ENCODE data around the gene PKD1L1.

The PKD1L1 gene

DNA sequence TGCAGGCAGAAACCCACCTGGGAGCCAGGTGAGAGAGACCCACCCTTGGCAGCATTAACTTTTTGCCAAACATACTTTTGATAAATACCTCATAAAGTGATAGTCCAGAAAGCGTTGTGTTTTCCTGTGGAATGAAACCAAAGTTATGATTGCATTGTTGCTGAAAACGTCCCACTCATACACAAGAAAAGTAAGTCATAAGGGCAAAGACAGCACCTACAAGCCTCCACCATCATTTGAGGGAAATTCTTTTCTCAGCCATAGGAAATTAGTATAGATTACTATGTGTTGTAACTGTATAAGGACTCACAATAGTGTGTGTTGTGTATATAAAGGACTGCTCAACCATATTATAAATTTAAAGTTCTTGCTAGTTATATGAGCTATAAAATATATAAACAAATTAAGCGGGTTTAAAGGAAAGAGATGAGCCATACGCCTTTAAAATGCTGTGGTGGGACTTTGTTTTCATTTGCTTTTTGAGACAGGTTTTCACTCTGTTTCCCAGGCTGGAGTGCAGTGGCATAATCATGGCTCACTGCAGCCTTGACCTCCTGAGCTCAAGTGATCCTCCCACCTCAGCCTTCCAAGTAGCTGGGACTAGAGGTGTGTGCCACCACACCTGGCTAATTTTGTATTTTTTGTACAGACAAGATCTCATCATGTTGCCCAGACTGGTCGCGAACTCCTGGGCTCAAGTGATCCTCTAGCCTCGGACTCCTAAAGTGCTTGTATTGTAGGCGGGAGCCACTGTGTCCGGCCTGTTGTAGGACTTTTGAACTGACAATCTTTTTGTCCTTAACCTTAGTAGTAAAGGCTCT lies 160.8 kb downstream of the PKD1L1 start:
- no peak for DNase-seq

DNA sequence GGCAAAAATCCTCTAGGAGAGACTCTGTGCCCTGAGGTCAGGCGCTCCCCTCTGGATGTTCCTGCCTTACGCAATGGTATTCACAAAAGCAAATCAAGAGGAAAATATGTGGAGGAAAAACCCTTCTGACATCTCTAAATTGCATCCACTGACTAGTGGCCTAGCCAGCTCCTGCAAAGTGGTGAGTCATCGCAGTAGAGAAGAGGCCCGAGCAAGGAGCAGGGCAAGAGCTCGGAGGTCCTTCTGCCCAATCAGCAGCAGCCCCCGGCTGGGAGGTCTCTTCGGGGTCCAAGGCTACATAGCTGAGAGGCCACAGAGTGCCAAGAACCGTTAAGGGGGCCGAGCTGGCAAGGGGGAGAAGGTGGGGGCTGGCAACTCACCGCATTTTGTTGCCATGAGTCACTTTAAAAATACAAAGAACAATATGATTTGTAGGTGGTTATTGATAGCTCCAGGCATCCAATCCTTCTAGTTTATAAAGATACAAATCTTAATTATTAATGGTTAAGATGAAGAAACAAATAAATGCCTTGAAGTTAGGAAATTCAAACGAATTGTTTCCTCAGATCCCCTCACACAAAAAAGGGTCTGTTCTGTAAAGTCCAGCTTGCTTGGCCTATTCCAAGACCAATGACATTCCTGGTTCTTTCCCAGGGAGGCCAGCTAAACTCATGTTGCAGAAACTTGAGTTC lies 161.6 kb downstream of the PKD1L1 start:
- no peak for DNase-seq

DNA sequence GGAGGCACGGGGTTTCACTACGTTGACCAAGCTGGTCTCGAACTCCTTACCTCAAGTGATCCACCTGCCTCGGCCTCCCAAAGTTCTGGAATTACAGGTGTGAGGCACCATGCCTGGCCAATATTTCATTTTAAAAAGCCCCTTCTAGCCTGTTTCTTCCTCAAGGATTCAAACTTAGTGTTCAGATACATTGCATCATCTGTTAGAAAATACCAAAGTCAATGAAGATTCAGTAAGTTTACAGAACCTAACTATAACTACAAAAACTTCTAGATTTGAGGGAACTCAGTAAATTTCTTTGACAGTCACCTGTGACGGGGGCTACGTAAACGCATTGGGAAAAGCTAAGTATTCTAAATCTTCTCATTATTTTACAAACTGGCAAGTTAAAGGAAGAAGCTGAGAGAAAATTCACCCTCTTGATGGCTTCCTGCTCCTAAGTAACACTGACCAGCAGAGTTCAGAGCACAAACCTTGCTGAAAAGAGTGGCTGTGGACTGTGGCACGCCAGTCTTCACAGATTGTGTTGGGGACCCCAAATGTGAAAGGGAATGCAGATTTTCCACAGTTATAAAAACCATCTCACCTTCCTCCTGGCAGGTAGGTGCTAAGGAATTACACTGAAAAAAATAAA lies 162.2 kb downstream of the PKD1L1 start:
- no peak for DNase-seq

DNA sequence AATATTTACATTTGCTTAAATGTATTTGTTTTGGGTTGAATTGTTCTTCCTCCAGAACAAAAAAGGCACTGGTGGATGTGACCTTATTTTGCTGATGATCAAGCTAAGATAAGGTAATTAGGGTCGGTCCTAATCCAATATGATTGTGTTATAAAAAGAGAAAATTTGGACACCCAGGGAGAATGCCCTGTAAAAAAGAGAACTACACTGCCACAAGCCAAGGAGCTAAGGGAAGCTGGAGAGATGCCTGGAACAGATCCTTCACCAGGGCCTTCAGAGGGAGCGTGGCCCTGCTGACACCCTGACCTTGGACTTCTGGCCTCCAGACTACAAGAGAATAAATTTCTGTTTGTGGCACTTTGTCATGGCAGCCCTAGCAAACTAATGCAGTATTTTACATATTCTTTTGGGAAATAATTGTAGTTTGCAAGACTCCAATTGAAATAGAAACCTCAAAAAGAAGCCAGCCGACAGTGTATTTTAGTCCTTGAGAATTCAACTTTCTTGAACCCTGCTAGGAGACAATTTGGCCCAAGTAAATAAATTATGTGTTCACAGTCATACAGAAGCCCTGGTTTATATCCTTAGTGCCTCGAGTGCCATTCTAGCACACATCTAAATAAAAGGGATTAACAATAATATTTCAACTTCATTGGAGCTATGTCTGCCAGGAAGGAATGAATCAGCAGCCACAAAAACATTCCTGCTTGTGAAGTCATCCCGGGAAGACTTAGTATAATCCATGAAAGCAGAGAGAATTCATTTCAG lies 164.6 kb downstream of the PKD1L1 start:
- no peak for DNase-seq

DNA sequence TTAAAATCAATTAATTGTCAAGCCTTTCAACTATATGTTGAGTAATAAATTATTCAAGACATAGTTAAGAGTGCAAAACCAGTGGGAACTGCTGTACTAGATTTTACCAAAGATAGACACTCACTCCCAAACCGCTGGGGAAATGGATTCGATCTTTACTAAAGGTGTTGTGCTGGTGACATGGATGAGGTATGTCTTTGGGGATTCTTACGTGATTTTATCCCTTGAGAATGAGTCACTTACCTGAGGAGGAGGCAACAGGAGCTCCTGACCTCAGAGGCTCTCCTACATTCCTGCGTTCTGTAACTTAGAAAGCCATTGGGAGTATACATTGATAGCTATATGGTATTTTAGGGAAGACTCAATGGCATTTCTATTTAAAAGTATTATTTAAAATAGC lies 165.5 kb downstream of the PKD1L1 start:
- no peak for DNase-seq

DNA sequence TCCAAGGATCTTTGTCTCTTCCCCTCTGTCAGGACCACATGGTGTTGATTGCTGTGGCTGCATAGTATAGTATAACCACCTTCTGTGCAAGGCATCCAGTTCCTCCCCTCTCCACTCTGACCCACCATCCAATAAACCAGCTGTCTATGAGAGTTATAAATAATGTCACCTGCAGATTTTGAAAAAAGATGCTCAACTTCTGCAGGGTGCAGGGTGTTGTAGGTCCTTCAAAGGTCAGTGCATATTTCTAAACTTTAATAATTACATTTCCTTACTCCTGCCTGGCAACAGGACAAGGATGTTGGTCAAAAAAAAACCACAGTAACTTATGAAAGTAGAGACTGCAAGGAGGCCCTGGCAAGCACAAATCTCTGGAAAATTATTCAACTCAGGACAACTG lies 166.2 kb downstream of the PKD1L1 start:
- DNase-seq: no peak

DNA sequence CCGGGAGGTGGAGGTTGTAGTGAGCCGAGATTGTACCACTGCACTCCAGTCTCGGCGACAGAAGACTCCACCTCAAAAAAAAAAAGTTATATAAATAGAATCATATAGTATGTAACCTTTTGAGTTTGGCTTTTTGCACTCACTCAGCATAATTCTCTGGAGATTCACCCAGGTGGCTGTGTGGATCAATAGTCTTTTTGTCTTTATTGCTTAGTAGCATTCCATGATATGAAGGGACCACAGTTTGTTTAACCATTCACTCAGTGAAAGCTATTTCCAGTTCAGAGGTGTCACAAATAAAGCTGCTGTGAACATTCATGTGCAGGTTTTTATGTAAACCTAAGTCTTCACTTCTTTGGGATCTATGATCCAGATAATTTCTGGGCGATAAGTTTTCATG lies 167.7 kb downstream of the PKD1L1 start:
- DNase-seq: no peak

DNA sequence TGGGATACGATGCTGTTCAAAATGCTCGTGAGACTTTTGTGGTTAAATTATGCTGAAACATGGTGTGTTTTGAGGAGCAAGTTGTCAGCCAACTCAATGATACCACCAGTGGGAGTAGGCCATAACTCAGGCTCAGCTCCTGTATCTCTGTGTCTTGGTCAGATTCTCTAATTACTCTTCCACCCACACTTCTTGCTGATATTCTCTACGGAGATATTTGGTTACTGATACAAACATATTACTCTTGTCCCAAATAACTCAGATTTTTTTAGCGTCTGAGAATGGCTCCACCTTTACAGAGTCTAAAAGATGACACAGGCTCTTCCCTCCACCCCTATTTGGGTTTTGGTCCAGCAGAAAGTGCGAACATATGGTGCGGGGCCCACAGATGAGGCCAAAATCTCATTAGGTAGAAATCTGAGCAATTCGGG lies 168.9 kb downstream of the PKD1L1 start:
- no peak for DNase-seq

DNA sequence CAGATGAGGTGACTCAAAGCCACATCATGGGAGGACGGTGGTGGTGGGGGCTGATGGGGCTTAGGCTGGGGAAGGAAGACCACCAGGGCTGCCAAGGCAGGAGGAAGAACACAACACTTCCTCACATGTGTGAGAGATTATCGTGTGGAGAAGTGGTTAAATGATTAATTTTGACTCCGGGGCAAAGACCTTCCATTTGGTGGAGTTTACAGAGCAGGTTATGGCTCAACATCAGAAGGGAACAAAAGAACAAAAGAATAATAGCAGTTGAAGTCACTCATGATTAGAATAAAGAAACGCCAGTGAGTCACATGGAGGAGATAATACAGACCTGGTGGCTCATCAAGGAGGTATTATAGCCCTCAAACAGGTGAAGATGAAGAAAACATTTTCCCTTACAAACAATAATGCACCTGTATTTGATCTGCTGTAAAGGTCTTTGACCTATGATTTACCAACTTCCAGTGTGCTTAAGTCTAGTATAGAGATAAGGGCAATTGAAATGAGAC lies 170.1 kb downstream of the PKD1L1 start:
- no peak for DNase-seq

DNA sequence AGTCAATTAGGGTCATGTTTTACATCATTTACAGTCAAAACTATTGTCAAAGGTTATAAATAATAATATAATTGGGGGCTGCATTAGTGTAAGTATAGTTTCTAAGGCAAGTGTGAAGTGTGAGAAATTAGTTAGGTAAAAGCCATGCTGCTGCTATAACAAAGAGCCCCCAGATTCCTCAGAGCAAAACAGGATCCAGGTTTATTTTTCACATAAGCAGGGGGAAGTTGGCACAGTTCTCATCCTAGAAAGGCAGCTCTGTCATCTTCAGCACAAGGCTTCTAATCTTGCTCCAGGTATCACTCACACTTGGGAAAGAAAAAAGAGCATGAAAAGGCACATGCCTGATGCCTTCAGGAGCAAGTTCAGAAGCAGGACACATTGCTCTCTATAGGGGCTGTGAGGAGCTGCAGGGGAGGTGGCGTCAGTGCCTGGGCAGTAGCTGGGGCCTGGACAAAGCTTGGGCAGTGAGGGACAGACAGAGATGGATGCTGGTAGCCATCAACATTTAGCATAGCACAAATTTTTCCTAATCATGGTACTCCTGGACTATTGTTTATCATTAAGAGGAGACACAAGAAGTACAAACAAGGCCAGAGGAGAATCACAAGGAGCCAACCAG lies 170.6 kb downstream of the PKD1L1 start:
- DNase-seq: no peak

DNA sequence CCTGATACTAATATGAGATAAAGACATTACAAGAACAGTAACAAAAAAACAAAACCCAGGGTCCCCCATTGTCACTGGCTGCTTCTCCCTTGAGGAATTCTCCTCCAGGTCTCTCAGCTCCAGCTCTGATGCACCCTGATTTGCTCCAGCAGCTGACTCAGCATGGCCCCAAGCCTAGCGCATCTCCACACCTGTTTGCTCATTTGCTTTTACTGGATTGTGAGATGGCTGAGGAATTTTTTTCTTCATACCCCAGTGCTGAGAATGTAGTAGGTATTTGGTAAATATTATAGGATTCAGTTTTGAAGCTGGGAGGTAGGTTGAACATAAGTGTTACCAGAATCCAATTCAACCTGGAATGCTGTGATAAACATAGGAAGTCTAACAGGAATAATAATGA lies 171.9 kb downstream of the PKD1L1 start:
- DNase-seq: no peak

DNA sequence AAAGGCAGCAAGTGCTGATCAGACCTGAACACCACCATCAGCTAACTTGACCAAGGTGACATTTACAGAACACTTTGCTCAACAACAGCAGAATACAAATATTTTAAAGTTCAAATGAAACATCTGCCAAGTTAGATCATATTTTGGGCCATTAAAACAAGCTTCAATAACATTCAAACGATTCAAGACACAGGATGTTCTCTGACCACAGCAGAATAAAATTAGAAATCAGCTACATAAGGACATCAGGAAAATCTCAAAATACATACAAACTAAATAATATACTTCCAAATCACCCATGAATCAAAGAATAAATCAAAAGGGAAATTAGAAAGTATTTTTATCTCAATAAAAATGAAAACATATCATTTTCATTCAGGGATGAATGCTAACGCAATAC lies 173.0 kb downstream of the PKD1L1 start:
- DNase-seq: no peak

DNA sequence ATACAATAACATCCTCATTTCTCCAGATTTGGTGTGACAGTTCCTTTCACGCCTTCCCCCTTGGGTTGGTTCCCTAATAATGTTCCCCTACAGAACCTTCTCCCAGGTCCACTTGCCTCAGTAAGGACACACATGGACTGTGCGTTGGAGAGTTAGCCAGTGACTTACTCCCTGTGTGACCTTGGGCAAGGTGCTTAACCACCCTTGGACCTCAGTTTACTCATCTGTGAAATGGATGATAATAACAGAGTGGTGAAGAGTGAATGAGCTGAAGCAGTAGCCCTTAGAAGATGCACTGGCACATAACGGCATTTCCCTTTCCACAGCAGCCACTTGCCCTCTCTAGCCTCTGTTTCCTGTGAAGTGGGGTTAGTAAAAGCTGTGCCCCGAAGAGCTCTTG lies 175.8 kb downstream of the PKD1L1 start:
- no peak for DNase-seq

DNA sequence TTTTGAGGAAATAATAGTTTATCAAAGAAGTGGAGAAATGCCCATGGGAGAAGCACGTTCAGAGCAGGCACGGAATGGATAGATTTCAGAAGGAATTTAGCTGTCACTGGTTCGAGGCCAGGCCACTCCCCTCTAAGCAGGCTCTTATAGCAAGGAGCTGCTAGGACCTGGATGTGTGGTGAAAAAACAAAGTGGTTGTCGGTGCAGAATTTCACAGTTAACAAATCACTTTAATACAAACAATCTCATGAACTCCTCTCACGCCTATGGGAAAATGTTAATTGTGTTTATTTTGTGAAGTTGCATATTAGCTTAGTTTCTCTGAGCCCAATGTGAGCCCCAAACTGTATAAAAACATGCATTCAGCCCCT lies 176.3 kb downstream of the PKD1L1 start:
- no peak for DNase-seq

DNA sequence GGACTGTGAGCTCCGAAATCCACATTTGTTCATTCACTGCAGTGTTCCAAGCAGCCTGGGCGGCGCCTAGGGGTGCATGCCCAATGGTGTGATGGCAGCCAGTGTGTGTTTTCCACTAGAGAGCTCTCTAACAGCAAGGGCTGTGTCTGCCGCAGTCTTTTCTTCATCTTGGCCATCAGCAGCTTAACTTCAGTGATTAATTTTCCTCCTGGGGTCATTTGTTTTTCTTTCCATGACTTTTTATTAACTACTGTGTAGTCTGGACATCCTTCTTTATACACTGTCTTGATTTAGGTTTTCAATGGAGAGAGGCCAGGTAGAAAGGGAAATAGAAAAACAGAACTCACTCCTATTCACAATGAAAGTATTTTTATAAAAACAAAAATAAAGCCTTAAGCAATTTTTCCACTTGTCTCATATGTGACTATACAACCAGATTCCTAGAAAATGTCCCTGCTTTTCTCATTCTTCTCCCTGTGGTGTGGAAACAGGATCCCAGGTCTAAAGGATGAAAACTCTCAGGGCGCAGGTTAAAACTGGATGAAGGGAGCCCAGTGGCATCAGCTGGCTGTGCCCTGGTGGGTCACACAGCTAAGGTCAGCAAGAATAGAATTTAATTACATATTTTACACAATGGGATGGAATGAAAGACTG lies 176.8 kb downstream of the PKD1L1 start:
- no peak for DNase-seq

DNA sequence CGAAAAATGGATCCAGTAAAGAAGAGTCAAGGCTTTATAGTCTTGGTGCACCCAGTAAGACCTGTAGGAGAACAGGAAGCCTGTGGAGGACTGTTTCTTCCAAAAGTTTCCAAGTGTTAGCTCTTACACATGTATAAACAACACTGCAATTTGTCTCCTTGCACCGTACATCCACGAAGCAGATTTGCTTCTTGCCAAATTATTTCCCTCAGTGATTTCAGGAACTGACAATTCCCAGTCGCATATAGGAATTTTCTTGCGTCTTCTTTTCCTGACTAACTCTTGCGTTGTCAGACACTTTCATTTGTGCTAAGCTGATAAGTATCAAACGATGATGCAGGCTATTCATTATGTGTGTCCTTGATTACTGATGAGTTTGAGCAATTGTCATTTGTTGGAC lies 182.1 kb downstream of the PKD1L1 start:
- no peak for DNase-seq

DNA sequence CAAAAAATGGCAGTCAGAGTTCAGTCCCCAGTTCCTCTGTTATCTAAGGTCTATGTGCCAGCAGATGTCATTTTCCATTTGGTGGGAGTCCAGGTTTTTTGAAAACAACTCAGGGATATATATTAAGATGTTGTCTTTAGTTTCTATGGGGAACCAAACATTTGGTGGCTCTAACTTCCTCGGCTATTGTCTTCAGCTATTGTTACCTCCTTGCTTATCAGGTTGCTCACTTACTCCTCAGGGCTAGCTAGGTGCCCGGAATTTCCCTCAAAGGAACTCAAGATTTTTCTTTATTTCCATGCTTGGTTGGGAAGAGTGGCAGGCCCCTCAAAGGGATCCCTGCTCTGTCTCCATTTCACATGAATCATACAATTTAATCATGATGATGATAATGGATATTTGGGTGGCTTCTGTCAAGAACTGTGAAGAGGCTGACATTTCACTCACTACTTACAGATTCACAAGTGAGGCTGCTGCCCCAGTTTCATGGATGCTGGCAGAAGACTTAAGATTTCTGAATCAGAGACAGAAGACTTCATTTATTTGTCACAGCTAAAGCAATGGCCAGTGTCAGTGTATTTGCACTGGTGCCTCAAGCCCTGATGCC lies 182.8 kb downstream of the PKD1L1 start:
- no peak for DNase-seq

DNA sequence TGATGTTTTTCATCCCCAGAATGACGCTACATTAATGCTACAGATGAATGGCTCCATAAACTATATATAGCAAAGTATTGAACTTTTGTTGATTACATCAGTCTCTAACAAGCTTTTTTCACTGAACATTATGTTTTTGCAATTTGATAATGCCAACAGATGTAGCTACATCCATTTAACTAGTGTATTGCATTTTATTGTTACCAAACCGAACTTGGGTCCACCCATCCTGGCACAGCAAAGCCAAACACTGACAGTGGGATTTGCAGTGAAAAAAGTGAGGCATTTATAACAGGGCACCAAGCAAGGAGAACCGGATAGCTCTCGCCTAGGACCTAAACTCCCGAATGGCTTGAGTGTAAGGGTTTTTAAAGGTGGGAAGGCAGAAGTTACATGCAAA lies 183.5 kb downstream of the PKD1L1 start:
- no peak for DNase-seq

DNA sequence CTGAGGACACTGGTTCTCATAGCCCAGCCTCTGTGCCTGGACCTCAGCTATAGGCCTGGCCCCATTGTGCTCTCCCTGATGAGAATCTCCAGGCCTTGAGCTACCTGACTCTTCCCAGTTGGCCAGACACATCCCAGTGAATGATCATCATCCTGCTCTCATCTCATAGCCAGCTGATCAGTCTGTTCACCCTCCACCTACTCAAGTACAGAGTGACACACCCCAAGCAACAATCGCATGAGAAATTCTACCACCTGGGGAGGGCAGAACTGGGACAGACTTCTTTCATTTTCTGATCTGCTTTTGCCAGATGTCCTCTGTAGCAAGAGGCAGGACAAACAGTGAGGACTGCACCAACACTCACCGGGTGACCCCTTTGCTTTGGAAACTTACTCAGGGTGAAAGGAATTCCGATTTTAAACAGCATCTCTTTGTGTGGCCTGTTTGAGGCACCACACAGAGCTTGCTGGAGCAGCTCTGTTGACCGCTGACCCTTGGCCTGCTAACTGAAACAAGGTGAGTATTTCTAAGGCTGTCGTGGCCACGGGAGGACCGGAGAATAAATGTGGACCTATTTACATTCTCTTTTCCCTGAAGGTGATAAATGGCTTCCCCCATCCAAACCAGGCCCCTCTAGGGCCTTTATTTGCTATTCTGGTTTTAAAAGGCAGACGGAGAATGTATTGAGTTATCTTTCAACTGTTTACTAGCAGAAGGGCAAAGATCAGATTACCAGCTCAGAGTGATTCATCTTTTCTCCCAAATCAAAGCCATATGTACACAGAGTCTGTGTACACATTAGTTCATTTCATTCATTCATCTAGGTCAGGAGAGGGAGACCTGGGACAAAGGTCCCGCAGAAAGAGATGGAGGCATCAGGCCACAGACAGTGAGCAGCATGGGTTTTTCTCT lies 184.9 kb downstream of the PKD1L1 start:
- no peak for DNase-seq

DNA sequence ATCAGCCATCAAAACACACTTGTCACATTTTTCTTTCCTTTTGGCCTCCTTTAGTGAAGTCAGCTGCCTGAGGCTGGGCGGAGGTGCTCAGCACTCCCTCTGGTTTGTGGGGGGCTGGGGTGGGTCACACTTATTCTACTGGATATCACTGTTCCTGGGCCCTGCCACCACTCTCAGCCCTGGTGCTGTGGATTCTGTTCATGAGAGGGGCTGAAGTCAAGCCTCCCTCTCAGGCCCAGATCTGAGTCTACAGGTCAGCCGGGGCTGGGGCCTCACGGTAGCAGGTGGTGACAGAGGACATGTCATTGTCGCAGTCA lies 185.6 kb downstream of the PKD1L1 start:
- DNase-seq: no peak

DNA sequence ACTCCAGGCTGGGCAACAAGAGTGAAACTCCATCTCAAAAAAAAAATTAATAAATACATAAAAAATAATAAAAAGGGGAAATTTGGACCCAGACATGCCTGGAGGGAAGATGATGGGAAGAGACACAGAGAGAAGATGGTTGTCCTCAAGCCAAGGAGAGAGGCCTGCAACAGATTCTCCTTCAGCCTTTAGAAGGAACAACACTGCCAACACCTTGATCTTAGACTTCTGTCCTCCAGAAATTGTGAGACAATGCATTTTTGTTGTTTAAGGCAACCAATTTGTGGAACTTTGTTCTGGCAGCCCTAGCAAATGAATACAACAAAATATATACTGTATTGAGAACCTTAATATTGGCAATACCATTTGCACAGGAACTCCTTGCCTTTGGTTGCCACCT lies 186.1 kb downstream of the PKD1L1 start:
- DNase-seq: no peak
